GM06990 (cell line): Measurements from ENCODE around the gene CD101.

Source experiments
- DNase-seq: peaks from one replicate; pipeline ENCODE4 v3.0.0-alpha.2; 2011; ENCODE audit not compliant: insufficient read length; ENCODE audit errors: extremely low read depth
- H3K27me3 ChIP-seq: replicated peaks from 2 replicates; pipeline ENCODE4 v1.6.0; 2011; ENCODE audit warnings: low read length; ENCODE audit not compliant: control insufficient read depth, insufficient read depth
- H3K36me3 ChIP-seq: 2 replicates; pipeline ENCODE4 v1.5.1; 2011; ENCODE audit warnings: low read length; ENCODE audit not compliant: control insufficient read depth, insufficient read depth
- H3K4me3 ChIP-seq: replicated peaks from 2 replicates; pipeline ENCODE4 v1.5.1; 2011; ENCODE audit warnings: low read depth, mild to moderate bottlenecking, control low read depth, low read length
- CTCF ChIP-seq: IDR thresholded peaks from 2 replicates; pipeline ENCODE4 v1.5.1; 2011; ENCODE audit warnings: low read length, control low read depth, mild to moderate bottlenecking, inconsistent platforms; ENCODE audit not compliant: insufficient read depth, poor library complexity, severe bottlenecking

The CD101 gene

DNA sequence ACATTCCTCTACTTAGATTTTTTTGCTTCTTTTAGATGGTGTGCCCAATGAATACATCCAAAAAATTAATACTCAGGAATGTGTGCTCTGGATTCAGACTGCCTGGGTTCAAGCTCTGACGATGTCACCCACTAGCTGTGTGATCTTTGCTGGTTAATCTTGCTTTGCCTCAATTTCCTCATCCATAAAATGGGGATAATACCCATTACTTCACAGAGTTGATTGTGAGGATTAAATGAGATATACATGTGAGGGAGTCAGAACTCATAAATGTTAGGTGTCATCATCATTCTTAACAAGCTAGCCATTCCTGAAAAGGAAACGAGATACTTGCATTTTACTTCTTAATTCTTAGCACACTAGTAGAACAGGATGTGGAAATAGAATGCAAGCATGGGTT lies 45.7 kb downstream of the CD101 start:
- no peak overlapping the region for H3K4me3 ChIP-seq
- peaks cover 5% of the 10 kb centered on the region for H3K36me3 ChIP-seq
- DNase-seq: no peak
- TF ChIP-seq CTCF: no peak
- no peaks in the 10 kb centered on the region for H3K27me3 ChIP-seq

DNA sequence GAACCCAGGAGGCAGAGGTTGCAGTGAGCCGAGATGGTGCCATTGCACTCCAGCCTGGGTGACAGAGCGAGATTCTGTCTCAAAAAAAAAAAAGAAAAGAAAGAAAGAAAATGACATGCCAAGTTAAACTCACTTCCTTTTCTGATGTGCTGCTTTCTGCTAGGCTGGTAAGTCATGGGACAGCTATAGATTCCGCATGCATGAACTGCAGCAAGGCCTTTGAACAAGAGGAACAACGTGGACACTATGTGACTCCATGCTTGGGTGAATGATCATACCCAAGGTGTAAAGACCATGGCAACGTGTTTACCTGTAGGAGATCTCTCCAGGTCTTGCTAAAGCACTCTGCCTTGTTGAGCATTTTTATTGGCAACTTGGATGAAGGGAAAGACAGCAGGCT lies 48.3 kb downstream of the CD101 start:
- peaks cover 5% of the 10 kb centered on the region for H3K36me3 ChIP-seq
- no peak for TF ChIP-seq CTCF
- H3K4me3 ChIP-seq: no peak overlapping the region
- no peaks in the 10 kb centered on the region for H3K27me3 ChIP-seq
- DNase-seq: no peak

GRCh38 chr1:117051224-117052064 lies 49.9 kb downstream of the CD101 start:
- DNase-seq: no peak
- H3K27me3 ChIP-seq: no peaks in the 10 kb centered on the region
- peak overlapping the region; percentile 25; the same call in 1 of the 2 replicates for H3K4me3 ChIP-seq
- H3K36me3 ChIP-seq: peaks cover 5% of the 10 kb centered on the region
- TF ChIP-seq CTCF: no peak

GRCh38 chr1:117054068-117054467 lies 52.5 kb downstream of the CD101 start:
- Histone ChIP-seq H3K36me3 (peaks cover 3% of the 10 kb centered on the region), H3K4me3 (no peak overlapping the region), H3K27me3 (no peaks in the 10 kb centered on the region)
- TF ChIP-seq CTCF: no peak
- DNase-seq: no peak

- Histone ChIP-seq H3K36me3 (no peaks in the 10 kb centered on the region), H3K4me3 (peak overlapping the region; percentile 80), H3K27me3 (no peaks in the 10 kb centered on the region)
- no peak for DNase-seq
- no peak for TF ChIP-seq CTCF
Observed at GRCh38 chr1:117058810-117059209, 57.2 kb downstream of the CD101 start.
